Endothelial cell (in vitro differentiated cells): ENCODE results near the gene GPR6. TPM values are rescaled to one million over a fixed set of nuclear protein-coding genes. Genes with fewer than 3 reads are reported as not detected.

Source experiments
- DNase-seq: peaks from one replicate; pipeline ENCODE4 v3.0.0; 2021; ENCODE audit warnings: low spot score
- H3K27ac Mint-ChIP-seq: one replicate; pipeline ENCODE4 v1.8.0; 2021; ENCODE audit warnings: mixed read lengths, inconsistent platforms; ENCODE audit not compliant: unreplicated experiment
- H3K27me3 Mint-ChIP-seq: one replicate; pipeline ENCODE4 v1.8.0; 2021; ENCODE audit warnings: mild to moderate bottlenecking, moderate library complexity, mixed read lengths, inconsistent platforms; ENCODE audit not compliant: unreplicated experiment
- H3K36me3 Mint-ChIP-seq: one replicate; pipeline ENCODE4 v1.8.0; 2021; ENCODE audit warnings: mild to moderate bottlenecking, low read depth, mixed read lengths, inconsistent platforms; ENCODE audit not compliant: unreplicated experiment
- H3K4me1 Mint-ChIP-seq: one replicate; pipeline ENCODE4 v1.8.0; 2021; ENCODE audit warnings: mild to moderate bottlenecking, mixed read lengths, inconsistent platforms; ENCODE audit not compliant: unreplicated experiment
- H3K4me3 Mint-ChIP-seq: one replicate; pipeline ENCODE4 v1.8.0; 2021; ENCODE audit warnings: mild to moderate bottlenecking, mixed read lengths, inconsistent platforms; ENCODE audit not compliant: unreplicated experiment
- H3K9me3 Mint-ChIP-seq: one replicate; pipeline ENCODE4 v1.8.0; 2021; ENCODE audit warnings: mixed read lengths, inconsistent platforms; ENCODE audit not compliant: unreplicated experiment
- CTCF ChIP-seq: fragments of 200-600 bp; sonication (generic); IDR thresholded peaks from one replicate; pipeline ENCODE4 v1.5.0; 2021; ENCODE audit warnings: antibody characterized with exemption; ENCODE audit not compliant: unreplicated experiment
- total RNA-seq: library from RNA; stranded (reverse); fragmentation: NEBNext Ultra II Directional; extraction: Animal tissue kit (Norgen Biotek cat#: 25700); gene quantifications from one replicate; pipeline ENCODE4 v1.2.1, GENCODE V29; 2021; ENCODE audit not compliant: unreplicated experiment

Gene GPR6
- total RNA-seq, 1 donor from 2014 or later = not detected

DNA sequence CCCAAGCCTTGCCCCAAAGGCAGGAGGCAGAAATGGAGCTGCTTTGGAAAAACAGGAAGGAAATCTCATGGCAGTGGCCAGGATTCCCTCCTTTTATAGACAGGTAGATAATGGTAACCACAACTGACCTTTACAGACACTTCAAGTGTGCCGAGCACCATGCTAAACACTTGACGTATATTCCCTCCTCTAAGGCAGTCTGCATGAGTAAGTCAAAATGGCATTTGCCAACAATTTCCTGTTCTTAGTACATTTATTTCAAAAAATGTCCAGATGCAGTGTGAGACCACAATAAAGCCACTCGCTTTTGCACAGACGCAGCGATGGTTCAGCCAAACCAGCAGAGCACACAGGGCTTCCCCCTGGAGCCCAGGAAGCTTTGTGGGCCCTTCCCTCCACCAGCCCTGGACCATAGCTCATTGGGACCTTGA lies 16.5 kb upstream of the GPR6 start:
- Mint-ChIP-seq H3K9me3 (no peaks in the 10 kb centered on the region), H3K27me3 (peaks cover 4% of the 10 kb centered on the region), H3K4me1 (no peaks in the 10 kb centered on the region), H3K27ac (no peak overlapping the region), H3K4me3 (no peak overlapping the region), H3K36me3 (no peaks in the 10 kb centered on the region)
- no peak for TF ChIP-seq CTCF
- DNase-seq = no peak

DNA sequence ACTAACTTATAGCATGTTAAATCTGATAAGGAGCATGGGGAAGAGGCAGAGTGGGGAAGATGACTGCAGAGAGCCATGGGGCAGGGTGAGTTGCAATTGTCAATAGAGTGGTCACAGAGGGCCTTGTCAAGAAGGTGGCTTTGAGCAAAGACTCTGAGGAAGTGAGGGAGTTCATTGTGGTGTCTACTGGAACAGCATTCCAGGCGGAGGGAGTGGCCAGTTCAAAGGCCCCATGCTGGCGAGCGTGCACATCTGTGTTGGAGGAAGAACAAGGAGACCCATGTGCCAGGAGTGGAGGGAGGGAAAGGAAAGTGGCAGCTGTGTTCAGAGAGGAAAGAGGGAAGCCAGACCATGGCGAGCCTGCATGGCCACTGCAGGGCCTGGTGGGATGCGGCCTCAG lies 15.8 kb upstream of the GPR6 start:
- no peak overlapping the region for H3K4me3 Mint-ChIP-seq
- no peak for TF ChIP-seq CTCF
- H3K36me3 Mint-ChIP-seq = no peaks in the 10 kb centered on the region
- H3K27me3 Mint-ChIP-seq = peaks cover 4% of the 10 kb centered on the region
- H3K9me3 Mint-ChIP-seq = no peaks in the 10 kb centered on the region
- DNase-seq = no peak
- H3K27ac Mint-ChIP-seq = no peak overlapping the region
- no peaks in the 10 kb centered on the region for H3K4me1 Mint-ChIP-seq

GRCh38 chr6:109963598-109964170 lies 14.4 kb upstream of the GPR6 start:
- Mint-ChIP-seq H3K9me3 (no peaks in the 10 kb centered on the region), H3K36me3 (no peaks in the 10 kb centered on the region), H3K4me1 (no peaks in the 10 kb centered on the region), H3K27ac (no peak overlapping the region), H3K27me3 (peaks cover 4% of the 10 kb centered on the region), H3K4me3 (no peak overlapping the region)
- DNase-seq = no peak
- no peak for TF ChIP-seq CTCF

GRCh38 chr6:109964949-109965348 lies 13.2 kb upstream of the GPR6 start:
- no peak overlapping the region for H3K4me3 Mint-ChIP-seq
- no peaks in the 10 kb centered on the region for H3K4me1 Mint-ChIP-seq
- no peak for TF ChIP-seq CTCF
- H3K36me3 Mint-ChIP-seq = no peaks in the 10 kb centered on the region
- H3K27ac Mint-ChIP-seq = no peak overlapping the region
- DNase-seq = no peak
- H3K27me3 Mint-ChIP-seq = peaks cover 4% of the 10 kb centered on the region
- H3K9me3 Mint-ChIP-seq = no peaks in the 10 kb centered on the region

DNA sequence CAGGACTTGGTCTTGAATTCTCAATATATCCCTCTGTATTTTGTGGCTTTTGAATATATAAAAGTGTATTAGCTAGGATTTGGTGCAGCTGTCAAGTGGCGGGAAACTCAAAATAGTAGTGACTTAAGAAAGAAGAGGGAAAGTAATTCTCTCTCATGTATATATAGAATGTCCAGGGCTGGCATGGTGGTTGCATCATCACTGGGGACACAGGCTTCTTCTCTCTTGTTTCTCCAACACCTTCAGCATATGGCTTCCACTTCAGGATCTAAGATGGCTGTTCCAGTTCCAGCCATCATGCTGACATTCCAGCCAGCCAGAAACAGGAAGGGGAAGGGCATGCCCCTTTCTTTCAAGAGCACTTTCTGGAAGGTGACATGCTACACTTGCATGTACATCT lies 11.8 kb upstream of the GPR6 start:
- no peak for DNase-seq
- Mint-ChIP-seq H3K9me3 (no peaks in the 10 kb centered on the region), H3K27ac (no peak overlapping the region), H3K36me3 (no peaks in the 10 kb centered on the region), H3K27me3 (peaks cover 4% of the 10 kb centered on the region), H3K4me3 (no peak overlapping the region), H3K4me1 (no peaks in the 10 kb centered on the region)
- no peak for TF ChIP-seq CTCF
